ENCODE results near the gene BACH2. TPM values are rescaled to one million over a fixed set of nuclear protein-coding genes. Genes with fewer than 3 reads are reported as not detected.

Gene BACH2
- total and polyA plus RNA-seq, 2 experiments from 2014 or later = 5.4 to 5.6 TPM

DNA sequence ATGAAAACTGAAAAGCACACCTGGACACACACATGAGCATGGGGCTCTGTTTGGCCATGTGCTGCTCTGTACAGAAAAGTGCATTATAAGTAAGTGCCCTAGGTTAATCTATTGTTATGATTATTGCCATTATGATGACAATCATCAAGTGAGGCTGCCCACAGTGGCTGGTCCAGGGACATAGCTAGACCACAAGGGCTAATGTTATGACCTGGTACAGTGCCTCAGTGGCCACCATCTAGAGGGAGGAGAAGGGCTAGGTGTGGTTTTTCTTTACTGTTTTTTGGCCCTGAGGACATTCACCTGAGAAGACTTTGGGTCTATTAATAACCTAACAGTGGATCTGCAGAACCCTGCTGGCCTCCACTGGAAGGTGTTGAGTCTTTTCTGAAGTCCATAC is 316.3 kb downstream of the BACH2 start:
- H3K36me3 ChIP-seq = no peaks in the 10 kb centered on the region
- H3K4me1 ChIP-seq (ENCODE audit: low read depth) = peaks cover 20% of the 10 kb centered on the region
- TF ChIP-seq, protein P1, sequence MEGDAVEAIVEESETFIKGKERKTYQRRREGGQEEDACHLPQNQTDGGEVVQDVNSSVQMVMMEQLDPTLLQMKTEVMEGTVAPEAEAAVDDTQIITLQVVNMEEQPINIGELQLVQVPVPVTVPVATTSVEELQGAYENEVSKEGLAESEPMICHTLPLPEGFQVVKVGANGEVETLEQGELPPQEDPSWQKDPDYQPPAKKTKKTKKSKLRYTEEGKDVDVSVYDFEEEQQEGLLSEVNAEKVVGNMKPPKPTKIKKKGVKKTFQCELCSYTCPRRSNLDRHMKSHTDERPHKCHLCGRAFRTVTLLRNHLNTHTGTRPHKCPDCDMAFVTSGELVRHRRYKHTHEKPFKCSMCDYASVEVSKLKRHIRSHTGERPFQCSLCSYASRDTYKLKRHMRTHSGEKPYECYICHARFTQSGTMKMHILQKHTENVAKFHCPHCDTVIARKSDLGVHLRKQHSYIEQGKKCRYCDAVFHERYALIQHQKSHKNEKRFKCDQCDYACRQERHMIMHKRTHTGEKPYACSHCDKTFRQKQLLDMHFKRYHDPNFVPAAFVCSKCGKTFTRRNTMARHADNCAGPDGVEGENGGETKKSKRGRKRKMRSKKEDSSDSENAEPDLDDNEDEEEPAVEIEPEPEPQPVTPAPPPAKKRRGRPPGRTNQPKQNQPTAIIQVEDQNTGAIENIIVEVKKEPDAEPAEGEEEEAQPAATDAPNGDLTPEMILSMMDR (IDR thresholded peaks at IDR 0.05; ENCODE audit: low read depth, low read length) = no peak
- H3K27me3 ChIP-seq = no peaks in the 10 kb centered on the region
- H3K9me3 ChIP-seq (ENCODE audit: low read depth) = no peaks in the 10 kb centered on the region
- DNase-seq (ENCODE audit: low read depth in 1 of 2, low spot score in 1 of 2) = no peak
- no peak overlapping the region for H3K27ac ChIP-seq
- no peak overlapping the region for H3K4me3 ChIP-seq

DNA sequence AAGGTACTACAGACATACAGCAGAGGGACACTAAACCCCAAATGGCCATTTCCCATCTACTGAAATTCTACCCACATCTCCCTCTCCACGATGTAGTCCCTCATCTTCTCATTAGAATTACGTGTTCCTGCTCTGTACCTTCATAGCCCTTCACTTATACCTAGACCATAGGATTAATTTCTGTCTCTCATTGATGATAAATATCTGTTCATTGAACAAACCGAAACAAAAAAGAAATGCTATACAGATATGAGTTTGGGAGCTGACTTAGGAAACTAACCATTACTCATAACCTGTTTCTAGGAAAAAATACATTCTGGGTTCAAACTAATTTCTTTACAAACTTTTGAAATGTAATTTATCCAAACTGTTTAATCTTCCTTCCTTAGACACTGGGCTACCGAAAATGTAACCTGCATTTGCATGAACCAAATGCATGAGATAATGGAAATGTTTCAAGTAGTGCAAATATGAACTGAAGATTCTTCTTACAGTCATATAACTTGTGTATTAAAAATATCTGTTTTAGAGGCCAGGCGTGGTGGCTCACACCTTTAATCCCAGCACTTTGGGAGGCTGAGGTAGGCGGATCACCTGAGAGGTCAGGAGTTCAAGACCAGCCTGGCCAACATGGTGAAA is 317.0 kb downstream of the BACH2 start:
- Histone ChIP-seq H3K27me3 (no peaks in the 10 kb centered on the region), H3K36me3 (no peaks in the 10 kb centered on the region), H3K9me3 (ENCODE audit: low read depth) (no peaks in the 10 kb centered on the region), H3K27ac (no peak overlapping the region), H3K4me3 (no peak overlapping the region), H3K4me1 (ENCODE audit: low read depth) (peaks cover 21% of the 10 kb centered on the region)
- DNase-seq (ENCODE audit: low read depth in 1 of 2, low spot score in 1 of 2) = no peak
- TF ChIP-seq, protein P1 (IDR thresholded peaks at IDR 0.05; ENCODE audit: low read depth, low read length) = no peak

DNA sequence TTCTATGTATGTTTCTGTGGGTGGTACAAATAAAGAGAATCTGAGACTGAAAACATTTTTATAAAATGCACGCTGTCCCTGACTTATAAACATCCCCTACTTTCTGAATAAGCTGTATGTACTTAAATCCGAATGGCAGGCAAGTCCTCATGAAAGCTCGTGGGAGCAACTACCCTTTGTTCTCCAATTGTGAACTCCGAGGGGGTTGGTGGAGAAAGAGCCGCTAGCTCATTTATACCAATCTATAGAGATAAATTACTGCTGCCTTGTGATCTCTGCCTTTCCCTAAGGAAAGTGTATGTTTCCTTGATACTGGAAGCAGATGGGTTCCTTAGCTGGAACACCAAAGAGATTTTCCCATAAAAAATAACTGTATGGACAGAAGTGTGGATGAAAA is 317.9 kb downstream of the BACH2 start:
- Histone ChIP-seq H3K4me1 (ENCODE audit: low read depth) (peaks cover 23% of the 10 kb centered on the region), H3K9me3 (ENCODE audit: low read depth) (no peaks in the 10 kb centered on the region)
- TF ChIP-seq, protein P1 (IDR thresholded peaks at IDR 0.05; ENCODE audit: low read depth, low read length) = no peak

DNA sequence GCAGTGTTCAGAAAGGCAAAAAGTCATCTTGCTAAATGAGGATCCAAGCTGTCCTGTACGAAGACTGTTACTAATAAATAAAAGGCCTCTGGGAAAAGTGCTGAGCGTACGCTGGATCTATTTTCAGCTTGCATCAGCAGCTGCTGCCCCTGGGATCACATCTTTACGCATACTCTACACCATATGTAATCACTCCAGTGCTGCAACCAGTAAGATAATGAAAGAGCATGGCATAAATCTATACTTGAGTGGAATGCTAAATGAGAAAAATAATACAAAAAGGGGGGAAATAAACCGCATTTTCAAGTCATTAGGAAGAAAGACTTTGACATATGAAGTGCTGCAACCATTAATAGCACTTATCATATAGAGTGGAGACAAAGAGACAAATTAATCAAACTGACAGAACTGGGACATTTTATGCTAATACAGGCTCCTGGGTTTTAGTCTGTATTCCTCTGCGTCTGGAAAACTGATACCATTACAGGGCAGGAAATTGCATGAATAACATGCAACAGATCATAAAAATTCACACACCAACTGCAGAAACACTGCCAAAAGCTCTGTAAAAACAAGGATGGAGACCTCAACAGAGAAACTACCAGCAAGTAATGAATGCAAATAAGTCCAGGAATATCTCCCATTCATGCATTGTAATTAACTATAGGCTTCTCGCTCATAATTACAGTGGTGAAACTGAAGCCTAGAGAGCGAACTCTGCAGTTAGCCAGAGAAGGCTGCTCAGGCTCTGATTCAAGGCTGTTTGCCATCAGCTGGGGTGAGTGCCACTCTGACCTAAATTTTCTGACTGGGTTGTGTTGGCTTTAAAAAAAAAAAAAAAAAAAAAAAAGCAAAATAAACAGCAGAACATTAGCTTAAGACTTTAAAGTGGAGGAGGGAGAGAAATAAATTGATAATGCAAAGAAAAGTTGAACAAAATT is 318.6 kb downstream of the BACH2 start:
- no peaks in the 10 kb centered on the region for H3K27me3 ChIP-seq
- peak; percentile 53 to 72 for DNase-seq (ENCODE audit: low read depth in 1 of 2, low spot score in 1 of 2)
- H3K36me3 ChIP-seq = no peaks in the 10 kb centered on the region
- no peaks in the 10 kb centered on the region for H3K9me3 ChIP-seq (ENCODE audit: low read depth)
- H3K4me3 ChIP-seq = no peak overlapping the region
- H3K4me1 ChIP-seq (ENCODE audit: low read depth) = peaks cover 23% of the 10 kb centered on the region
- TF ChIP-seq, protein P1 (IDR thresholded peaks at IDR 0.05; ENCODE audit: low read depth, low read length) = no peak
- H3K27ac ChIP-seq = no peak overlapping the region

More for the DNA sequence above, 317.9 kb downstream of the BACH2 start:
- no peak for DNase-seq (ENCODE audit: low read depth in 1 of 2, low spot score in 1 of 2)
- Histone ChIP-seq H3K36me3 (no peaks in the 10 kb centered on the region), H3K4me3 (no peak overlapping the region), H3K27ac (no peak overlapping the region), H3K27me3 (no peaks in the 10 kb centered on the region)

DNA sequence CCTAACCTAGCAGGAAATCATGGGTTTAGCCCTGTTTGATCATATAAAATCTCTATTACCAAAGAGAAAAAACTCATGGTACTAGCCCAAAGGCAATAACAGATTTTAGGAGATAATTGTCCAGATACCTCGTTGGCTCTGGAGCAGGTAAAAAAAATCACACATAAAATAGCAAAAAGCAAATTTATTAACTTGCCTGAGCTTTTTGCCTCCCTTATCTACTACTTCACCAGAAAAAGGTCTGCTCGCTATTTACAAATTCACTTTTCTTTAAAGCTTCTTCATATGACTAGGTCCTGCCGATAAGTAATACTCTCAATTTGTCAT is 320.0 kb downstream of the BACH2 start:
- Histone ChIP-seq H3K27me3 (no peaks in the 10 kb centered on the region), H3K27ac (no peak overlapping the region), H3K4me1 (ENCODE audit: low read depth) (peaks cover 23% of the 10 kb centered on the region), H3K36me3 (no peaks in the 10 kb centered on the region), H3K9me3 (ENCODE audit: low read depth) (no peaks in the 10 kb centered on the region), H3K4me3 (no peak overlapping the region)
- no peak for DNase-seq (ENCODE audit: low read depth in 1 of 2, low spot score in 1 of 2)
- TF ChIP-seq, protein P1 (IDR thresholded peaks at IDR 0.05; ENCODE audit: low read depth, low read length) = no peak
